Breast epithelium (tissue), 3 donors: ENCODE results near the gene SMIM14. TPM values are rescaled to one million over a fixed set of nuclear protein-coding genes. Genes with fewer than 3 reads are reported as not detected.

Experiments used
- total RNA-seq, 3 donors: library from RNA; depleted of rRNA; stranded (reverse); fragments of >200 nt; gene quantifications; one replicate each; pipeline ENCODE4 v1.1.0, GENCODE V29; 2016

The SMIM14 gene
- total RNA-seq, 3 donors from 2014 or later, result 38.7 to 71.0 (median 43.6) TPM

Other genes with a start within 250 kb of the SMIM14 start
- 10 to 100 TPM in 1 of 3 donors, 1 to 10 TPM in 2; 2.0 to 23.2 (median 4.6) TPM for gene KLB, start 231.9 kb downstream of the SMIM14 start, total RNA-seq
- gene RPL9, start 179.9 kb downstream of the SMIM14 start, total RNA-seq, result 1,000 to 10,000 TPM; 3,854 to 5,890 (median 5,583) TPM
- gene LIAS, start 179.8 kb downstream of the SMIM14 start, total RNA-seq, result 10 to 100 TPM; 10.6 to 17.9 (median 13.1) TPM
- 100 to 1,000 TPM in 1 of 3 donors, 10 to 100 TPM in 2; 68.3 to 134 (median 74.9) TPM for gene UGDH, start 111.4 kb downstream of the SMIM14 start, total RNA-seq
- gene UBE2K, start 59.3 kb upstream of the SMIM14 start, total RNA-seq, result 10 to 100 TPM; 28.5 to 31.0 (median 29.9) TPM